Stimulated activated naive B cell treated with anti-CD40 and anti-IgM and Interleukin-4, amounts not matched to agents 10 μg/mL and 1 μg/mL and 100 μg/mL, for 72 hours (primary cell): ENCODE results near the gene SEMA6D.

ENCODE experiments used
- ATAC-seq, 2 donors: fragments of 150-1000 bp; cut with Tn5 transposase; replicated peaks; 2 replicates each; pipeline ENCODE4 v1.10.0; 2021; ENCODE audit warnings: moderate library complexity in 1 of 2
- DNase-seq: peaks from one replicate; pipeline ENCODE4 v3.0.0; 2021
- H3K27ac Mint-ChIP-seq: one replicate; pipeline ENCODE4 v1.8.0; 2022; ENCODE audit warnings: mild to moderate bottlenecking, mixed read lengths
- H3K27me3 Mint-ChIP-seq, 2 donors: one replicate each; pipeline ENCODE4 v1.8.0; 2022; ENCODE audit warnings: mixed read lengths in 2 of 2
- H3K36me3 Mint-ChIP-seq, 2 donors: one replicate each; pipeline ENCODE4 v1.8.0; 2022; ENCODE audit warnings: mixed read lengths in 2 of 2, mild to moderate bottlenecking in 1 of 2
- H3K4me1 Mint-ChIP-seq, 2 donors: one replicate each; pipeline ENCODE4 v1.8.0; 2022; ENCODE audit warnings: mixed read lengths in 2 of 2, mild to moderate bottlenecking in 1 of 2
- H3K4me3 Mint-ChIP-seq, 2 donors: one replicate each; pipeline ENCODE4 v1.8.0; 2022; ENCODE audit warnings: mild to moderate bottlenecking in 2 of 2, mixed read lengths in 2 of 2, moderate library complexity in 1 of 2
- H3K9me3 Mint-ChIP-seq, 2 donors: one replicate each; pipeline ENCODE4 v1.8.0; 2022; ENCODE audit warnings: mixed read lengths in 2 of 2, mild to moderate bottlenecking in 1 of 2

The SEMA6D gene

GRCh38 chr15:47822048-47822447, 104.7 kb downstream of the SEMA6D start:
- ATAC-seq (no peak), DNase-seq (no peak)
- Mint-ChIP-seq H3K36me3 (no peaks in the 10 kb centered on the region), H3K4me3 (no peak overlapping the region), H3K4me1 (peaks cover 2 to 5% of the 10 kb centered on the region in 2 donors), H3K9me3 (no peaks in the 10 kb centered on the region), H3K27ac (no peak overlapping the region), H3K27me3 (peaks cover 0 to 4% of the 10 kb centered on the region in 2 donors)
